Neuronal stem cell (in vitro differentiated cells): ENCODE data around the gene DEFB112.

Experiments used
- DNase-seq: peaks from one replicate; pipeline ENCODE4 v3.0.0-alpha.2; 2013; ENCODE audit warnings: low spot score
- H2AFZ ChIP-seq: one replicate; pipeline ENCODE4 v1.6.1; 2013; ENCODE audit warnings: mild to moderate bottlenecking, low read length, inconsistent platforms
- H2AK5ac ChIP-seq: 2 replicates; pipeline ENCODE4 v1.6.1; 2013; ENCODE audit warnings: low read depth, mild to moderate bottlenecking, inconsistent platforms, low read length, moderate library complexity, mixed read lengths
- H2BK120ac ChIP-seq: 2 replicates; pipeline ENCODE4 v1.6.1; 2013; ENCODE audit warnings: low read depth, mild to moderate bottlenecking, inconsistent platforms, low read length, moderate library complexity, mixed read lengths
- H2BK12ac ChIP-seq: one replicate; pipeline ENCODE4 v1.6.1; 2013; ENCODE audit warnings: low read length, inconsistent platforms
- H2BK15ac ChIP-seq: 2 replicates; pipeline ENCODE4 v1.6.1; 2013; ENCODE audit warnings: mild to moderate bottlenecking, low read length, inconsistent platforms, mixed read lengths
- H2BK5ac ChIP-seq: one replicate; pipeline ENCODE4 v1.6.1; 2013; ENCODE audit warnings: inconsistent platforms, mild to moderate bottlenecking, low read length, moderate library complexity
- H3K14ac ChIP-seq: one replicate; pipeline ENCODE4 v1.6.1; 2013; ENCODE audit warnings: low read length, inconsistent platforms
- H3K18ac ChIP-seq: 2 replicates; pipeline ENCODE4 v1.6.1; 2013; ENCODE audit warnings: low read length, inconsistent platforms
- H3K23ac ChIP-seq: 2 replicates; pipeline ENCODE4 v1.6.1; 2013; ENCODE audit warnings: low read depth, mild to moderate bottlenecking, mixed read lengths, low read length, inconsistent platforms; ENCODE audit not compliant: poor library complexity
- H3K27ac ChIP-seq: replicated peaks from 3 replicates; pipeline ENCODE4 v1.5.1; 2013; ENCODE audit warnings: low read length, inconsistent platforms
- H3K27me3 ChIP-seq, 3 experiments: 2 replicates each; pipeline ENCODE4 v1.6.1; 2013; ENCODE audit warnings: low read length in 3 of 3, mild to moderate bottlenecking in 2 of 3, inconsistent platforms in 1 of 3, low read depth in 1 of 3, mixed read lengths in 1 of 3, moderate library complexity in 1 of 3; ENCODE audit not compliant: control insufficient read depth in 3 of 3, insufficient read depth in 3 of 3
- H3K36me3 ChIP-seq, 2 donors: replicated peaks in 1 of 2; 2 replicates each; pipeline ENCODE4 v1.6.1; 2013; ENCODE audit warnings: low read length in 2 of 2; ENCODE audit not compliant: control insufficient read depth in 2 of 2, insufficient read depth in 2 of 2
- H3K4ac ChIP-seq: 2 replicates; pipeline ENCODE4 v1.6.1; 2013; ENCODE audit warnings: inconsistent platforms, mild to moderate bottlenecking, low read length, moderate library complexity
- H3K4me1 ChIP-seq, 2 donors: 1 replicate in 1 of 2; 2 replicates in 1 of 2; pipeline ENCODE4 v1.6.1; 2013; ENCODE audit warnings: low read length in 2 of 2, low read depth in 1 of 2; ENCODE audit not compliant: control insufficient read depth in 2 of 2, insufficient read depth in 1 of 2
- H3K4me2 ChIP-seq: one replicate; pipeline ENCODE4 v1.6.1; 2013; ENCODE audit warnings: mild to moderate bottlenecking, low read length, inconsistent platforms; ENCODE audit not compliant: insufficient read depth, poor library complexity, severe bottlenecking
- H3K4me3 ChIP-seq, 2 donors: 2 replicates each; pipeline ENCODE4 v1.5.1; 2013; ENCODE audit warnings: low read length in 2 of 2, mild to moderate bottlenecking in 2 of 2, inconsistent platforms in 1 of 2, moderate library complexity in 1 of 2
- H3K79me1 ChIP-seq: one replicate; pipeline ENCODE4 v1.6.1; 2013; ENCODE audit warnings: low read depth, mild to moderate bottlenecking, inconsistent platforms, low read length, moderate library complexity
- H3K9ac ChIP-seq: one replicate; pipeline ENCODE4 v1.6.1; 2013; ENCODE audit warnings: mild to moderate bottlenecking, low read depth, low read length, inconsistent platforms; ENCODE audit not compliant: poor library complexity
- H3K9me3 ChIP-seq, 2 donors: replicated peaks in 1 of 2; 2 replicates each; pipeline versions ENCODE3 to v1.6.1; 2013; ENCODE audit warnings: low read length in 2 of 2, mild to moderate bottlenecking in 2 of 2, inconsistent platforms in 1 of 2, low read depth in 1 of 2, mixed read lengths in 1 of 2, moderate library complexity in 1 of 2; ENCODE audit not compliant: control insufficient read depth in 2 of 2, insufficient read depth in 1 of 2
- H4K8ac ChIP-seq: one replicate; pipeline ENCODE4 v1.6.1; 2013; ENCODE audit warnings: low read depth, mild to moderate bottlenecking, inconsistent platforms, low read length, moderate library complexity
- H4K91ac ChIP-seq: one replicate; pipeline ENCODE4 v1.6.1; 2013; ENCODE audit warnings: low read length, low read depth, mild to moderate bottlenecking, inconsistent platforms; ENCODE audit not compliant: poor library complexity
- WGBS, 2 donors: extraction: QIAGEN DNeasy Blood & Tissue Kit; methylation state at CpG; one replicate each; pipeline ENCODE4 v1.1.7; 2013; ENCODE audit warnings: missing lambda C conversion rate in 2 of 2, mixed read lengths in 1 of 2; ENCODE audit not compliant: insufficient read length in 2 of 2, insufficient replicate concordance in 1 of 2; ENCODE audit errors: extremely low coverage in 2 of 2; 5-methylcytosine and 5-hydroxymethylcytosine counted together

The DEFB112 gene

DNA sequence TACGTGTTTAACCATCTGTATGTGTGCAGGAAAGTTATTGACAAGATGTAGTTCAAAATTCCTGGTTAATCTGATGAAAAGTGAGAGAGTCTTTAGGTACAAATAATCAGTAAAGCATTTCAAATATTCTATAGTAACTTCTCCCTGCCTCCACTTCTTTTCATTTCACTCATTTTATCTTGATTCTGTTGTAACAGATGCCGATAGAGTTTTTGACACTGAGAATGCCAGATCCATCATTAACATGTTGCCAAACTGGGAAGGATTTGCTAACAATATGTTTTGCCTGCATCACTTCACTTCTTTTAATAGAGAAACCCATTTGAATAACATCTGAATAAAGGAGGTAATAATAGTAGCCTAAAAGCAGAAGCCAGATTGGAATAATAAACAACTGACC lies 20.4 kb upstream of the DEFB112 start:
- DNase-seq = no peak
- Histone ChIP-seq H3K4me2 (no peak overlapping the region), H4K91ac (no peak overlapping the region), H2BK15ac (no peak overlapping the region), H3K23ac (no peak overlapping the region), H4K8ac (no peak overlapping the region), H3K79me1 (no peaks in the 10 kb centered on the region), H2BK5ac (no peak overlapping the region), H3K36me3 (no peaks in the 10 kb centered on the region), H3K4me1 (no peaks in the 10 kb centered on the region), H3K4ac (no peak overlapping the region), H3K14ac (no peak overlapping the region), H2BK120ac (no peak overlapping the region), H2AK5ac (no peak overlapping the region), H3K18ac (no peak overlapping the region), H2AFZ (no peak overlapping the region), H3K9ac (no peak overlapping the region), H2BK12ac (no peak overlapping the region), H3K27me3 (no peaks in the 10 kb centered on the region), H3K9me3 (no peaks in the 10 kb centered on the region), H3K4me3 (no peak overlapping the region), H3K27ac (no peak overlapping the region)
- WGBS, 2 donors = no CpG with 5 or more reads among the region's 2 CpGs

DNA sequence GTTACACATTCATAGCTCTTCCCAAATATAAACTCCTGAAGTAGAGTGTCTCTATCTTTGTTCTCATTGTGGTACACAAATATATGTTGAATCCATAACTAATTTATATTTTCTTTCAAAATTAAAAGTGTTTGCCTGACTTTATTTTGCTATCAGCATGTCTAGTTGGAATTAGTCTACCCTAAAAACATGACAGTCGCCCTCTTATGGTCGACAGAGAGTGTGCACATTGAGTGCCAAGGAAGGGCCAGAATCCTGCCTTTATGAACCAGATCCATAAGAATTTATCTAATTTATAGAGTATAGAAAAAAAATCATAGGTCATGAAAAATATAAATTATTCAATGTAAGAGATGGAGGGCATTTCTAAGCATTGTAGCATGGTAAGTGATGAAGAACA lies 12.3 kb upstream of the DEFB112 start:
- Histone ChIP-seq H3K27ac (no peak overlapping the region), H3K36me3 (no peaks in the 10 kb centered on the region), H3K9ac (no peak overlapping the region), H3K27me3 (no peaks in the 10 kb centered on the region), H2BK12ac (no peak overlapping the region), H3K18ac (no peak overlapping the region), H3K4me2 (no peak overlapping the region), H3K9me3 (no peaks in the 10 kb centered on the region), H4K91ac (no peak overlapping the region), H3K4ac (no peak overlapping the region), H3K4me3 (no peak overlapping the region), H2AFZ (no peak overlapping the region), H3K23ac (no peak overlapping the region), H2AK5ac (no peak overlapping the region), H4K8ac (no peak overlapping the region), H3K4me1 (no peaks in the 10 kb centered on the region), H3K14ac (no peak overlapping the region), H2BK15ac (no peak overlapping the region), H2BK120ac (no peak overlapping the region), H2BK5ac (no peak overlapping the region), H3K79me1 (no peaks in the 10 kb centered on the region)
- DNase-seq = peak; percentile 1
- WGBS, 2 donors = no CpG with 5 or more reads among the region's 2 CpGs

DNA sequence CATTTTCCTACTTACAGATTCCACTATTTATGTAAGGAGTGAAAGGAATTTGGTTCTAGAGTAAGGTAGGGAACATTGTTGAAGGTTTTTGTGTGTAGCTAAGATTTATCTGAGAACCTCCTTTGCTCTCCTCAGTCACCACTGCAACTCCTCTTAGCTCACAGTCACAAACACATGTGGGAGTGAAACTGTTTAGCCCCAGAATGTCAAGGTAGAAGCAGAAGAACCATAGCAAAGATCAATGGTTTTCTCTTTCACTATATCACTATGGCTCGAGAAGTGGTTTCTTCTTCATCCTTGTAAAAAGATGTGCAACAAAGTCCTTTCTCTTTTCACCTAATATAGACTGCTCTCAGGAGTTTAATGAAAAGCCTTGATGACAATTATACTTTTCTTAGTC lies 6.5 kb upstream of the DEFB112 start:
- no peak overlapping the region for H2BK15ac ChIP-seq
- no peaks in the 10 kb centered on the region for H3K9me3 ChIP-seq
- no peaks in the 10 kb centered on the region for H3K27me3 ChIP-seq
- H4K8ac ChIP-seq = no peak overlapping the region
- no peak overlapping the region for H3K4ac ChIP-seq
- H3K18ac ChIP-seq = no peak overlapping the region
- H3K23ac ChIP-seq = no peak overlapping the region
- no CpG with 5 or more reads among the region's 1 CpG for WGBS, 2 donors
- no peak overlapping the region for H2BK5ac ChIP-seq
- no peak overlapping the region for H3K4me2 ChIP-seq
- H2AK5ac ChIP-seq = no peak overlapping the region
- no peak for DNase-seq
- H3K9ac ChIP-seq = no peak overlapping the region
- H3K36me3 ChIP-seq = no peaks in the 10 kb centered on the region
- no peak overlapping the region for H3K4me3 ChIP-seq
- H2BK120ac ChIP-seq = no peak overlapping the region
- no peak overlapping the region for H4K91ac ChIP-seq
- no peaks in the 10 kb centered on the region for H3K79me1 ChIP-seq
- no peaks in the 10 kb centered on the region for H3K4me1 ChIP-seq
- H3K14ac ChIP-seq = no peak overlapping the region
- H2AFZ ChIP-seq = no peak overlapping the region
- no peak overlapping the region for H3K27ac ChIP-seq
- H2BK12ac ChIP-seq = no peak overlapping the region

DNA sequence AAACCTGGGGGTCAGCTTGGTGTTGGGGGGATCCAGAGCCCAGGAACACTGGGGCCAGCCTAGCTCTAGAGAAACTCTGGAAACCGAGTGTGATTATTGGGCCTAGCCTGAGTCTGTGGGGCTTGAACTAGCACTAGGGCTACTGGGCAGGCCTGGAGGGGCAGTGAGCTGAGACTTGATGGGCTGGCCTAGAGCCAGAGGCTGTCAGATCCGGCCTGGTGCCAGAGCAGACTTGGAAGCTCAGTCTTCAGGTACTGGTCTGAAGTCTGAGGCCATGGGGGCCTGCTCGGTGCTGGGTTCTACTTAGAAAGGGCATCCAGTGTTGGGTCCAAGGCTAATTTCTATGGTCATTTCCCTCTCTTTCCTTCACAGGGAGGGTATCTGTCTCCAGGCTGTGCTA lies 2.7 kb downstream of the DEFB112 start:
- Histone ChIP-seq H4K91ac (no peak overlapping the region), H3K18ac (no peak overlapping the region), H3K9ac (no peak overlapping the region), H4K8ac (no peak overlapping the region), H2AFZ (no peak overlapping the region), H2BK120ac (no peak overlapping the region), H2BK15ac (no peak overlapping the region), H2BK12ac (no peak overlapping the region), H3K27ac (no peak overlapping the region), H3K36me3 (no peaks in the 10 kb centered on the region), H3K9me3 (no peaks in the 10 kb centered on the region), H2AK5ac (no peak overlapping the region), H3K4me2 (no peak overlapping the region), H3K4ac (no peak overlapping the region), H3K79me1 (no peaks in the 10 kb centered on the region), H3K27me3 (no peaks in the 10 kb centered on the region), H3K23ac (no peak overlapping the region), H3K14ac (no peak overlapping the region), H3K4me1 (no peaks in the 10 kb centered on the region), H3K4me3 (peak overlapping the region in 1 of 2 donors; percentile 45), H2BK5ac (no peak overlapping the region)
- no CpG with 5 or more reads among the region's 3 CpGs for WGBS, 2 donors
- no peak for DNase-seq
